ENCODE results near the gene SAA4. TPM values are rescaled to one million over a fixed set of nuclear protein-coding genes. Genes with fewer than 3 reads are reported as not detected.

The SAA4 gene
- total and polyA plus RNA-seq, 10 of the 15 experiments (the other 5 are each of a cell fraction or from before 2014, with no cell fraction given): not detected

GRCh38 chr11:18204220-18204619 lies 32.4 kb downstream of the SAA4 start:
- no peak for DNase-seq (ENCODE audit: low read depth, low spot score)
- ChIA-PET POLR2A (no interaction called here), SMC1A (ENCODE audit: uncharacterized antibody, unreplicated experiment) (interaction anchor here (0.5 to 1.6 kb wide), 13 partner anchors 9 to 528 kb away, joined by 3 to 19 read pairs (median 3); no protein-coding TSS in a partner anchor), CTCF (interaction anchor here (0.6 to 3.3 kb wide), 24 partner anchors 11 to 571 kb away, joined by 3 to 61 read pairs (median 4); partner anchors contain the start of gene SAAL1), RAD21 (ENCODE audit: unreplicated experiment) (interaction anchor here (0.6 to 2.2 kb wide), 11 partner anchors 11 to 527 kb away, joined by 3 to 33 read pairs (median 3); no protein-coding TSS in a partner anchor)
- Histone ChIP-seq H3K27me3 (replicated peaks in 1 of 2; ENCODE audit: control insufficient read depth in 2 of 2, insufficient read depth in 2 of 2, low read length in 1 of 2) (no peaks in the 10 kb centered on the region; a peak in 1 of 4 replicates), H3K79me2 (ENCODE audit: control insufficient read depth, insufficient read depth, low read length) (no peaks in the 10 kb centered on the region), H3K4me3 (no peak overlapping the region), H3K9ac (ENCODE audit: control insufficient read depth, insufficient read depth, low read length) (no peak overlapping the region), H3K4me2 (ENCODE audit: control insufficient read depth, insufficient read depth) (no peak overlapping the region), H3K27ac (ENCODE audit: control insufficient read depth, insufficient read depth) (no peak overlapping the region), H3K36me3 (ENCODE audit: control insufficient read depth in 2 of 2, insufficient read depth in 2 of 2, low read length in 1 of 2) (no peaks in the 10 kb centered on the region), H3K9me3 (replicated peaks; ENCODE audit: control insufficient read depth, insufficient read depth, low read length) (no peaks in the 10 kb centered on the region; the same call in 2 of the 3 replicates), H2AFZ (ENCODE audit: control insufficient read depth, low read depth, low read length) (no peak overlapping the region), H3K4me1 (ENCODE audit: control insufficient read depth, insufficient read depth, low read length) (no peaks in the 10 kb centered on the region), H4K20me1 (ENCODE audit: control insufficient read depth, insufficient read depth) (no peaks in the 10 kb centered on the region)
- no peak for TF ChIP-seq JUND (IDR thresholded peaks at IDR 0.05; ENCODE audit: low read depth, low read length)
- no peak for TF ChIP-seq USF1 (IDR thresholded peaks at IDR 0.05; ENCODE audit: borderline replicate concordance, extremely low read length, insufficient read depth, low read depth, low read length)
- TF ChIP-seq GATAD2B (conservative IDR thresholded peaks at IDR 0.05; ENCODE audit: low read depth): no peak
- TF ChIP-seq POU2F2 (IDR thresholded peaks at IDR 0.05; ENCODE audit: borderline replicate concordance, low read depth, low read length): no peak
- no peak for TF ChIP-seq IRF3 (IDR thresholded peaks at IDR 0.05)
- no peak for TF ChIP-seq ZSCAN29 (IDR thresholded peaks at IDR 0.05)
- no peak for TF ChIP-seq CBFB (IDR thresholded peaks at IDR 0.05; ENCODE audit: low read depth)
- no peak for TF ChIP-seq FOXK2 (IDR thresholded peaks at IDR 0.05)
- no peak for TF ChIP-seq TCF7 (IDR thresholded peaks at IDR 0.05; ENCODE audit: borderline replicate concordance)
- no peak for TF ChIP-seq EP300 (IDR thresholded peaks at IDR 0.05; ENCODE audit: borderline replicate concordance in 1 of 2, control insufficient read depth in 1 of 2, low read depth in 2 of 2, low read length in 2 of 2)
- TF ChIP-seq PRDM15 (CRISPR knock-in tag; IDR thresholded peaks at IDR 0.05): no peak
- no peak for TF ChIP-seq SRF (IDR thresholded peaks at IDR 0.05; ENCODE audit: low read depth in 2 of 2, low read length in 2 of 2)
- ATAC-seq: no peak
- no peak for FAIRE-seq
- intact Hi-C loops (cut with micrococcal nuclease; ENCODE audit: unreplicated experiment): loop anchor here (5.0 kb wide), 1 partner anchor 212 kb away; no protein-coding TSS in a partner anchor
- in situ Hi-C loops (cut with MboI): loop anchor here (5.0 kb wide), 1 partner anchor 87 kb away; no protein-coding TSS in a partner anchor
- WGBS (ENCODE audit: insufficient coverage, insufficient replicate concordance, low lambda C conversion rate, missing lambda C conversion rate): 18% methylated on average over 3 of the region's 3 CpGs
- BruUV-seq (replicated peaks): no TSS peak

Data from GM12878 (cell line).